ENCODE results near the gene CLIP3.
"Not testable (repeated sequence)": the region's sequence is repeated elsewhere in the genome, so short reads cannot be mapped to it uniquely, and the experiment has no call there.

CLIP3 gene

DNA sequence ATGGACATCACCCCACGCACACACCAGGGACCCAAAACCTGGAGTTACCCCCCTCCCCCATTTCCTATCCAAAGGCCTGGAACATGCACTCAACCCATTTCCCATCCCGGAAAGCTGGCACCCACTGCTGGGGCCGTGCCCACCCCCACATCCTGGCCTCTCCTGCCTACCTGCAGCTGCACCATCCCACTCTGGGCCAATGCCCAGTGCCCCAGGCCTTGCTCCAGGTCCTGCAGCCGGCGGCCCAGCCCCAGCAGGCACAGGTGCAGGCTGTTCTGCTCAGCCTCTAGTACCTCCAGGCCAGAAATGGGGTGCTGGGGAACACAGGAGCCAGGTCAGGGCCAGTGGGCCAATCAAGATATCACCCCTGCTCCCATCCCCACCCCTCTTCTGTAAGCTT, 25.7 kb downstream of the CLIP3 start:
- no peak for DNase-seq (ENCODE audit: low read depth)

GRCh38 chr19:36003284-36003683, 29.4 kb downstream of the CLIP3 start:
- DNase-seq (ENCODE audit: low read depth) = no peak

- DNase-seq (ENCODE audit: low read depth) = no peak
Measured at GRCh38 chr19:36001605-36002004, 31.1 kb downstream of the CLIP3 start.

- DNase-seq (ENCODE audit: low read depth) = no peak
Measured at GRCh38 chr19:35996777-35997176, 35.9 kb downstream of the CLIP3 start.

GRCh38 chr19:35995048-35995993, 37.4 kb downstream of the CLIP3 start, which contains the start of gene SDHAF1:
TSS of gene SDHAF1 (plus strand) at chr19:35995188. CDS start at chr19:35995275, 87 bp downstream.
- DNase-seq (ENCODE audit: low read depth) = peak; percentile 97

- no peak for DNase-seq (ENCODE audit: low read depth)
Measured at GRCh38 chr19:35993923-35994598, 38.6 kb downstream of the CLIP3 start.

DNA sequence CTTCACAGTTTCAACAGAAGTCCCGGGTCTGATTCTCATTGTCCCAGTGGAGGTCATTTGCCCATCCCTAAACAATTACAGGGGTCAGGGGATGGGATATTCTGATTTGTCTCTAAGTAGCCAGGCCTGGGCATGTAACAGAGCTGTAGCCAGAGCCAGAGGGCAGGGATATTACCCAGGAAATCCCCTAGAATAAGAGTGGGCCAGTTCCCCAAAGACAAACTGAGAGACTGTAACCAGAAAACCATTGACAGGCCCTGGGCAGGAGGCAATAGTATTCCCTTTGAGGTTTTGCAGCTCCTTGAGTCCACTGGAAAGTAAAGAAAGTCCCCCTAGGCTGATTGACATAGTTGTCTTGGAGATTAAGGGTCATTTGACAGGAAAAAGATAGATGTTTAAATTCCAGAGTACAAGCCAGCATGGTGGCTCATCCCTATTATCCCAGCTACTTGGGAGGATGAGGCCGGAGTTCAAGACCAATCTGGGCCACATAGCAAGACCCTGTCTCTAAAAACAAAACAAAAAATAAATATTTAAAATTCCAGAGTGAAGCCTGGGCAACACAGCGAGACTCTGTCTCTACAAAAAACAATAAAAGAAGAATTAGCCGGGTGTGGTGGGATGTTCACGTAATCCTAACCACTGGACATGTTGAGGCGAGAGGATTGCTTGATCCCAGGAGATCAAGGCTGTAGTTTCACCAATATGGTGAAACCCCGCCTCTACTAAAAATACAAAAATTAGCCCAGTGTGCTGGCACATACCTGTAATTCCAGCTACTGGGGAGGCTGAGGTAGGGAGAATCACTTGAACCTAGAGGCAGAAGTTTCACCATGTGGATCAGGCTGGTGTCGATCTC, 39.5 kb downstream of the CLIP3 start:
- DNase-seq (ENCODE audit: low read depth) = no peak

DNA sequence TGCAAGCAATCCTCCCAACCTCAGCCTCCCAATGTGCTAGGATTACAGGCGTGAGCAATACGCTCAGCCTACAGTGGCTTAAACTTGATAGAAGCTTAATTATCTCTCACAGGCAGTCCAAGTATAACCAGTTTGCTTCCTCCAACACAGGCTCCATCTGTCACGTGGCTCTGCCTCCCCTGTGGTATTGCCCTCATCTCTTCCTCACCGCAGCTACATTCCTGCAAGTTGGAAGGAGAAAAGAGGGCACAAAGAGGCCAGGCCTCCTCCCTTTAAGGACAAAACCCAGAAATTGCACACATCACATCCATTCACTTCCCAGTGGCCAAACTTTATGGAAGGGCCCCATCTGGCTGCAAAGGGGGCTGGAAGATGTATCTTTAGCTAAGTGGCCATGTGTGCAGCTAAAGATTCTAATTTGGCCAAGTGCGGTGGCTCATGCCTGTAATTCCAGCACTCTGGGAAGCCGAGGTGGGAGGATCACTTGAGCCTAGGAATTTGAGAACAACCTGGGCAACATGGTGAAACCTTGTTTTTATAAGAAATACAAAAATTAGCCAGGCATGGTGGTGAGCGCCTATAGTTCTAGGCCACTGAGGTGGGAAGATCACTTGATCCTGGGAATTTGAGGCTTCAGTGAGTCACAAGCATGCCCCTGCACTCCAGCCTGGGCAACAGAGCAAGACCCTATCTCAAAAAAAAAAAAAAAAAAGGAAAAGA, 40.8 kb downstream of the CLIP3 start:
- no peak for DNase-seq (ENCODE audit: low read depth)

- DNase-seq (ENCODE audit: low read depth) = no peak
Measured at GRCh38 chr19:35990771-35991730, 41.6 kb downstream of the CLIP3 start.

- no peak for DNase-seq (ENCODE audit: low read depth)
Measured at GRCh38 chr19:35990156-35990555, 42.5 kb downstream of the CLIP3 start.

- DNase-seq (ENCODE audit: low read depth) = no peak
Measured at GRCh38 chr19:35988824-35989223, 43.8 kb downstream of the CLIP3 start.

DNA sequence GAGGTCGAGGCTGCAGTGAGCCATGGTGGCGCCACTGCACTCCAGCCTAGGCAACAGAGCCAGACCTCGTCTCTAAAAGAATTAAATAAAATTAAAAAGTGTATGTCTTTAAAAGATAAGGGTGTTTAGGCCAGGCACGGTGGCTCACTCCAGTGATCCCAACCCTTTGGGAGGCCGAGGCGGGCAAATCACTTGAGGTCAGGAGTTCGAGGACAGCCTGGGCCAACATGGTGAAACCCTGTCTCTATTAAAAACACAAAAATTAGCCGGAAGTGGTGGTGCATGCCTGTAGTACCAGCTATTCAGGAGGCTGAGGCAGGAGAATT, 45.1 kb downstream of the CLIP3 start:
- DNase-seq (ENCODE audit: low read depth) = no peak

DNA sequence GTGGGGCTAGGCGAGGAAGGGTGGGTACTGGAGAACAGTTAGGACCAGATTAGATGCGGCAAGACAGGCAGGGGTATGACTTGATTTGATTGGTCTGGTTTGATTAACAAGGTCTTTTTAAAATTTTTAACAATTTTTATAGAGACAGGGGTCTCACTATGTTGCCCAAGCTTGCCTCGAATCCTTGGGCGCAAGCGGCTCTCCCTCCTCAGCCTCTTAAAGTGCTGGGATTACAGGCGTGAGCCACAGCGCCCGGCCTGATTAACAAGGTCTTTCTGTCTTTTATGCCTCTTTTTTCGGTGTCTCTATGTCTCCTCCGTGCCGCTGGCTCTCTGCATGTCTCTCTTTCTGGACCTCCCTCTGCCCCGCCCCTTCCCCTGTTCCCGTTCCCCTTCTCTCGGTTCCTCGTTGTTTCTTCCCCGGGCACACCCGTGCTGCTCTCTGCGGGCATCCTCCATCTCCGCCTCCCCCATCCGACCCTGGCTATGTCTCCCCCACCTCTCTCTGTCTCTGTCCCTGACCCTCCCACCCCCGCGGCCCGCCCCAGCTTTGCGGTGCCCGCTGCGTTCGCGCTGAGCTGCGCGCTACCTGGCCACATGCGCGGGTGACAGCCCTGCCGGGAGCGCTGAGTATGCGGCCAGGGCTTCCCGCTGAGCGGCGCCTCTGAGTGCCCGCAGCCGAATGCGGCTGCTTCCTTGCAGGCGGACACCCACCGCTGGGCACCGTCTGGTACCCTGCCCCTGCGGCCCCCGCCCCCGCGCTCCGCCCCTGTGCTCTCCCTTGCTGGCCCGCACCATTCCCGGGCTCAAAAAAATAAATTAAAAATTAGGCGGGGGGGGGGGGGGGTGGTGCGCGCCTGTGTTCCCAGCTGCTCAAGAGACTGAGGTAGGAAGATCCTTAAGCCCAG, 45.8 kb downstream of the CLIP3 start:
- DNase-seq (ENCODE audit: low read depth) = no peak

DNA sequence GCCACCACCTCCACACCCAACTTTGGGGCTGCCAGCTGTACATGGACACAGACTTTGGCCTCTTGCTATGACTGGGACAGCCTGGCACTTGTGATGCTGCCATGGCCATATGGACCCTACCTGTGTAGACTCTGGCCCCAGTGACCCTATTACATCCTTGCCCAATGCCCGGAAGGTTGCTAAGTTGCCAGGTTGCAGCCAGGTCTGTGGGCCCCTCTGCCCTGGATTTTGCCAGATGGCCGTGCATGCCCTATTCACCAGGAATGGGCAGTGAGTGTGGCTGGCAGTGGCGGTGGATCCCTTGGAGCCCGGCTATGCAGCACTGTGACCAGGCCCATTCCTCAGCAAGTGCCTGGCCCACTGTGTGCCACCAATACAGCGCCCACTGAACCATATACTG, 46.6 kb downstream of the CLIP3 start:
- DNase-seq (ENCODE audit: low read depth) = no peak

DNA sequence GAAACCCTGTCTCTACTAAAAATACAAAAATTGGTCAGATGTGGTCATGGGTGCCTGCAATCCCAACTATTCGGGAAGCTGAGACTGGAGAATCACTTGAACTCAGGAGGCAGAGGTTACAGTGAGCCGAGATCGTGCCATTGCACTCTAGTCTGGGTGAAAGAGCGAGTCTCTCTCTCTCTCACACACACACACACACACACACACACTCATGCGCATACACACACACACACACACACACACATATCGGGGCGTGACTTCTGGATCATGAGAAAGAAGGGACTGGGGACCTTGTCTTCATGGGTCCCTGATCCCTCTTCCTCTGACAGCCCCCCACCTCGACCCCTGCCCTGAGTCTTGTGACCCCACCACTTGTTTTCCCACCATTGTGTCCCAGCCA, 49.5 kb downstream of the CLIP3 start:
- no peak for DNase-seq (ENCODE audit: low read depth)

GRCh38 chr19:35980997-35981396, 51.7 kb downstream of the CLIP3 start:
- DNase-seq (ENCODE audit: low read depth) = not testable (repeated sequence)

DNA sequence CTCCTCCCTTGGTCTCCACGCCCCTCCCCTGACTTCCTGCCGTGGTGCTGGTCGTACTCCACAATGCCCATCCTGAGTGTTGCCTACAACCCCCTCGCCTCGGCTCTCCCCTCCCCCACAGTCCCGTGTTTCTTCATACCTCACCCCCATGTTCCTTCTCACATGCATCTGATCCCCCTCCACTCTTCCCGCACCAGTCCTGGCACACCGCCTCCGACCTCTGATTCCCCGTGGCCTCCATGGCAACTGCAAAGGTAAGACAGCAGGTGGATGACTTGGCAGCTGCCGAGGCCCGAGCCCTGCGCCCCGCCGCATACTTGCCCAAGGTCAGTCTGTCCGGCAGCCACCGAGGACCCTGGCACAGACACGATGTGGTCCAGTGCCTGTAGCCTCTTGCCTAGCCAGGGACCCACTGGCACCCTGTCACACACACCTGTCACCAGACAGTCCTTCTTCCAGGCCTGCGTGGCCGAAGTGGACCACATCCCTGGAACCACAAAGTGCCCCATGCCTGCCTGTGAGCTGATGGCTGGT, 53.8 kb downstream of the CLIP3 start:
- no peak for DNase-seq (ENCODE audit: low read depth)

- DNase-seq (ENCODE audit: low read depth) = no peak
Measured at GRCh38 chr19:35978271-35978670, 54.4 kb downstream of the CLIP3 start.
